GM21528 (cell line): ENCODE measurements around the gene TEP1.
A peak's percentile ranks its signal among the peaks of the same experiment; 100 is the strongest.
"Not testable (repeated sequence)": the region's sequence is repeated elsewhere in the genome, so short reads cannot be mapped to it uniquely, and the experiment has no call there.

ENCODE experiments used
- ATAC-seq: cut with Tn5 transposase; IDR thresholded peaks from one replicate; pipeline ENCODE4 v1.9.1; 2021; ENCODE audit warnings: mild to moderate bottlenecking, moderate library complexity; ENCODE audit not compliant: unreplicated experiment, low FRiP score

Gene TEP1

DNA sequence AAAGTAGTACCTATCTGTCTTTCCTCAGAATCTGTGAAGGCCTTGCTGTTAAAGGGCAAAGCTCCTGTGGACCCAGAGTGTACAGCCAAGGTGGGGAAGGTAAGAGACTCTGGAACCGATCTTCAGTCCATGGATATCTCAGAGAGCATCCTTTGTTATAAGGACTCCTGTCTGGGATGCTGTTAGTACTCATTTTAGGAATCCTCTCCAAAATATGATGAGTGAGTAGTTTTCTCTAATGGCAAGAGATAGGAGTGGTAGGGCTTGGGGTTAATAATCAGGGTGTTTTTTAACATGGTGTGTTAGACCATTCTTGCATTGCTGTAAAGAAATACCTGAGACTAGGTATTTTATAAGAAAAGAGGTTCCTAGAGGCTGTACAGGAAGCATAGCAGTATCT lies 67.9 kb downstream of the TEP1 start:
- no peak for ATAC-seq

DNA sequence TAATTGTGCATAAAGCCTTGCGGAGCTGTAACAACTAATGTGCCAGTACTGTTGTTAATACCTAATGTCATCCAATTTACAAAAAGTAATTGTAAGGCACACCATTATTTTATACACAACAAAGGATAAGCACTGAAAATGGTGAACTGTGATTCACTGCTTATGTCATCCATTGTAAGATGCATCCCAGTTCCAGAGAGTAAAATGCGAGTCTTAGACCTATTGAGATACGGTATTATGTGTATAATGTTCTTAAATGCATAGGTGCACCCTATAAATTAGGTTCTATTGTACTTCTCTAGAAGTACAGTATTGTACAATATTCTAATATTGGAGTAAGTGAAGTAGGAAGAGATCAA lies 69.5 kb downstream of the TEP1 start:
- no peak for ATAC-seq

DNA sequence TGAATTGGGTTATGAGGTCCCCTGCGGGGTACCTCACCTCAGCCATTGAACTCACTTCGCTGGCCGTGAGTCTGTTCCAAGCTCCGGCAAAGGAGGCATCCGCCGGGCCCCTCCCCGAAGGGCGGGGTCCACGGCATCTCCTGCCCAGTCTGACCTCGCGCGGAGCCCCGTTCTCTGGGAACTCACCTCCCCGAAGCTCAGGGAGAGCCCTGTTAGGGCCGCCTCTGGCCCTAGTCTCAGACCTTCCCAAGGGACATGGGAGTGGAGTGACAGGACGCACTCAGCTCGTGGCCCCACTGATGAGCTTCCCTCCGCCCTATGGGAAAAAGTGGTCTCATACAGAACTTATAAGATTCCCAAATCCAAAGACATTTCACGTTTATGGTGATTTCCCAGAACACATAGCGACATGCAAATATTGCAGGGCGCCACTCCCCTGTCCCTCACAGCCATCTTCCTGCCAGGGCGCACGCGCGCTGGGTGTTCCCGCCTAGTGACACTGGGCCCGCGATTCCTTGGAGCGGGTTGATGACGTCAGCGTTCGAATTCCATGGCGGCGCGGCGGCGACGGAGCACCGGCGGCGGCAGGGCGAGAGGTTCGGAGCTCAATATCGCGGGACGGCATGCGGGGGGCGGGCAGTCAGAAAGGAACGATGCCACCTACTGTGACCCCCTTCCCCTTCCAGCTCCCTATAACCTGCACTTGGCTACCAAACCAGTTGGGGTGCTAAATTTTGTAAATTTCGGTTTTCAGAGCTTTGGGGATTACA lies 70.0 kb downstream of the TEP1 start, which contains the start of gene PARP2:
PARP2 (plus strand) TSS at position 544 of the 770 bp plus-strand sequence; CDS start at position 551, 7 bp downstream.
- ATAC-seq: peak; percentile 92

DNA sequence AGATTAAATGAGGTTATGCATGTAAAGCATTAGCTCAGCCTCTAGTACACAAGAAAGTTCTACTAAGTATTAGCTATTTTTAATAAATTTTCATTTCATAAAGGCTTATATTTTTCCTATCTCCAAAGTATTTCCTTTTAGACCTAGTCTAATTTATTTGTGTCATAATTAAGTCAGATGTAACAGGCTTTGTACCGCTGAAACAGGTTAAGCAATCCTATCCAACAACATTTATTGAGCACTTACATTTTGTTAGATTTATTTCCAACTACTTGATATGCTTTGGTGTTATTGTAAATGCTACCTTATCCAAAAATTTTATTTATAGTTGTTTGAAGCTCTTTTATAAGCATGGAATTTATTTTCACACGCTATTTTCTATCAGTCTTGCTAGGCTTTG lies 71.7 kb downstream of the TEP1 start:
- ATAC-seq: no peak

DNA sequence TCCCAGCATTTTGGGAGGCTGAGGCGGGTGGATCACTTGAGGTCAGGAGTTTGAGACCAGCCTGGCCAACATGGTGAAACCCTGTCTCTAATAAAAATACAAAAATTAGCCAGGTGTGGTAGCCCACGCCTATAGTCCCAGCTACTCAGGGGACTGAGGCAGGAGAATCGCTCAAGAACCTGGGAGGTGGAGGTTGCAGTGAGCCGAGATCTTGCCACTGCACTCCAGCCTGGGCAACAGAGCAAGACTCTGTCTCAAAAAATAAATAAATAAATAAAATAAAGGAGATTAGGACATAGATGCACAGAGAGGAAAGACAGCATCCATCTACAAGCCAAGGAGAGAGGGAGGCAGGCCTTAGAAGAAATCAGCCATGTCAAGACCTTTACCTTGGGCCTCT lies 72.3 kb downstream of the TEP1 start:
- ATAC-seq: not testable (repeated sequence)

DNA sequence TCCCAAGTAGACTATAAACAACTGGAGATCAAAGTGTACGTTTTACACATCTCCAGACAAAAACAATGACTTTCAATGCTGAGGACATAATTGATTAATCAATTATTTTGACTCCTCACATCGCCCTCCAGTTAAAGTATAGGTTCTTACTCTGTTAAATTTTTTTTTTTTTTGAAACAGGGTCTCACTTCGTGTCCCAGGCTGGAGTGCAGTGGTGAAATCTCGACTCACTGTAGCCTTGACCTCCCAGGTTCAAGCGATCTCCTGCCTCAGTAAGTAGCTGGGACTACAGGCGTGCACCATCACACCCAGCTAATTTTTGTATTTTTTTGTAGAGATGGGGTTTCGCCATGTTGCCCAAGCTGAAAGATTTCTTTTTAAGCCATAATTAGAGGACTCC lies 79.3 kb downstream of the TEP1 start:
- no peak for ATAC-seq

DNA sequence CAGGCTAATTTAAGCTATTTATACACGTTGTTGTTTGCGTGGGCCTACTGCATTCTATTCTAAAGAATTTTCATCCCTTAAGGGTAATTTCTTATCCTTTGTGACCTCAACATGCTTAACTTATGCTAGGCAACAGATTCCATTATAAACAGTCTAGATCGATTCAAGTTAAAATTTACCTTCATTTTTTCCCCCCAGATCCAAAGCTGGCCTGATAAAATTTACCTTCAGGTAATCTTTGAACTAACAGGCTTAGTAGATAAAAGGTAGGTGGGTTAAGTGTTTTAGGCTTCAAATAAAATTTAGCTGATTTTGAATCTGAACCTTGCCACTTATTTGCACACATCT lies 79.8 kb downstream of the TEP1 start:
- no peak for ATAC-seq

DNA sequence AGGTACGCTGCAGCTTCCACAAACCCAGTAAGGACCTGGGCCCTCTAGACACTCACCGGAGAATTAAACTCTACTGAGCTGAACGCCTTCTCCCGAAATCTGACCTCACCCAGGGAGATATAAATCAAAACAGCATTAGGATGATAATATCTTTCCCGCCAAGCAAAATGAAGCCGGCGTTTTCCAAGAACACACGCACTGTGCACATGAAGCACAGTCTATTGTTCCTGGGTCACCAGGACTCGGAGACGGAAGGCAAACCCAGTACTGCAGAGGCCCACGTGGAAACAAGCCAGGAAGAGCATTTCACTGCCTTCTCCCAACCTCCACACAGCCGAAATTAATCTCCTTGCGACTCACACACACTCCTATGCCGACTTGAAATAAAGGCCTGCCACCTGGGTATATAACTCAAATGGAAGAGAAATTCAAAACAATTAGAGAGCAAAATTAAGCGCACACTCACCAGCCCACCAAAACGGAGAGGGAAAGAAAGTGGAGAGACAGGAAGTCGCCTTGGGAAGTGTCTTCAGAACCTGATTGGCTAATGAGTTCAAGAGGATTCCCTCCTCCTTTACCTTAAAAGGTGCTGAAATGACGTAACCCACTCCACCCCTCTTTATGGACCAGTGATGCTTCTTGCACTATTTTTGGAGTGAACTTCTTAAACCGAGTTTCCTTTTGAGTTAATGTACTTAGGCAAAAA lies 80.4 kb downstream of the TEP1 start, which contains the start of gene CCNB1IP1:
CCNB1IP1 (minus strand) TSS at position 492 of the 706 bp plus-strand sequence. CDS start 16,756 bp downstream, outside the sequence.
- peak; percentile 93 for ATAC-seq

DNA sequence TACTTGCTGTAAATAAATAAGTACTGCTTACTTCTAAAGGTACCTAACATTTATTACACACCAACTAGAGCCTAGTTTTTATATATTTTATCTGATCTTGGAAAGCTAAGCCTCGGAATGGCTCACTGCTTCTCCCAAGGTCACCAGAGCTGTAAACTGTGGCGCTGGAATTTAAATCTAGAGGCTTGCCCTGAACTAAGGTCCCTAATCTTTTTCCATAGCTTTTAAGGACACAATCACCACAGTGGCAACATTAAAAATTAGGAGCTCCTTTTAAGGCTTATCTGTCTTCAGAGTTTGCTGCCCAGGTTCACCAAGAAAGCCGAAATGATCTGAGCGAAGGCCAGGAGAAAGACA lies 80.9 kb downstream of the TEP1 start:
- no peak for ATAC-seq

DNA sequence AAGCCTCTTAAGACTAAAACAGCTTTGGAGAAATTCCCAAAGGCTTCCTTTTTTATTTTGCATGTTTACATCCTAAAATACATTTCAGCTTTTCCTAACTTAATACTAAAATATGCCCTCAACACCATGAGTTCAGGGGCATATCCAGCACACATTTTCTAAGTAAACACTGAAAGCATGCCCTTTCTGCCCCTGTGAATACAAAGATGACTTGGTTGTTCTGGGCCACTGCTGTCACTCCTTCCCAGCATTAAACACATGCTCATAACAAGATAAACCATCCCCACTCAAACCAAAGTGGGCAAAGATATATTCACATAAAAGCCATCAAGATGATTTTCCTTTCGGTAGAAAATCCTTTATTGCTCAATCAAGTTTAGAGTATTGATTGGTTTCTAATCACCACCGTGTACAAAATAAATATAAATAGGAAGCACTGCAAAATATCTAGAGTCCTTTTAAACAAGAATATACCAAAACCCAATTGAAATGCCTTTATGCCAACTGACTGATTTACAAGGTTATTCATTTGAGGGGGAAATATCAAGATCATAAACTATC lies 82.2 kb downstream of the TEP1 start:
- ATAC-seq: no peak

DNA sequence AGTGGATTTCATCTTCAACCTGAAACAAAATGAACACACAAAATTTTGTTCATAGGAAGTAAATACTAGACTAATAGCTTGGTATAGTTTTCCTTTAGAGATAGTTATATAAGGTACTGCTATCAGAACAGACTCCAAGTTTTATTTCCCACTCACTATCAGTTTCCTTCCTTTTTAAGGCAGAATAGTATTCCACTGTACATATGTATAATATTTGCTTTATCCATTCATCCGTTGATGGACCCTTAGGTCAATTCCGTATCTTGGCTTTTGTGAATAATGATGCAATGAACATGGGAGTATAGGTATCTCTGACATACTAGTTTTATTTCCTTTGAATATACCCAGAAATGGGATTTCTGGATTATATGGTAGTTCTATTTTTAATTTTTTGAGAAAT lies 83.9 kb downstream of the TEP1 start:
- ATAC-seq: no peak

DNA sequence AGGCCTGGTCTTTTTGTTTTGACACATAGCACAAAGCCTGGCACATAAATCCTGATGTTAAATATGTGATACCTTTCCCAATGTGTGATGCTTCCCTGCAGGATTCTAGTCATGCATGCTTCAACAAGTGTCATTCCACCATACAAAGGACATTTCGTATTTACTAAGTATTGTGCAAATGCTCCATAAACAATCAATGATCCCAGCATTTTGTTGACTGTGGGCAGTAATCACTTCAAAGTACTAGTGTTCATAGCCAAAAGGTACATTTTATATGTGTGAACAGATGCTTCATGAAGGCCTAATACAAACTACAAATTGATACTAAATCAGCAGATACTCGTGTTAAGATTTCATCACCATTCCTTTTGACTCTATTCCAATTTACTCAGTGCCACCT lies 84.6 kb downstream of the TEP1 start:
- no peak for ATAC-seq

DNA sequence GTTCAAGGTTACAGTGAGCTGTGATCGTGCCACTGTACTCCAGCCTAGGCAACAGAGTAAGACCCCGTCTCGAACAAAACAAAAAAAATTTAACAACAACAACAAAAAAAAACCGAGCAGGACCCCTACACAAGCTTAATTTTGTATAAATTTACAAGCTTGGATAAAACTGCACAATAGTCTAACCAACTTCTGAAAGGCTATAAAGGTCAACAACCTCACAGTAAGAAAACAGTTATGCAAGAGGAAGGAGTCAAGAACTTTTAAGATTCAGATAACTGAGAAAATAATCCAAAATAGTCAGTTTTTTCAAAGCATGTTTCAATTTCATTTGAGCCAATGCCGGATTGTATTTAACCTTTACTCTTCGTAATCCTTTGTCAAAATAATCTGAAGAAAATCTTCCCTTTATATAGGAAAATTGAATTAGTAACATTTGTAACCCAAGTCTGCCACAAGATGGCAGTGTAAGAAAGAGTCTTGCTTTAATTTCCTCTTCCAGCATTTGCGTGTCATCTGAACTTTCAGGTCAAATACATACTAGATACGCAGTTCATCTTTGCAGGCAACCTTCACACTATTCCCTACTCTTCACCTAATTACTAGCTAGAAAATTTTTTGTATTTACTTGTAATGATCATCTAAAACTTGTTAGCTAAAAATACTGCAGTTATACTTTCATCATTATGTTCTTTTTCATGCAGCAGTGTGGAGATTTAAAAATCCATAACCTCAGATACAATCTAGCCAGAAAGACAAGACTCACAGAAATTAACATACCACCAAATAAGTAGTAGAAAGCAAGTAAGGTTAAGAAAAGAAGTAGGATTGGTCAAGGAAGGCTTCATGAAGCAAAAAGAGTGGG lies 86.1 kb downstream of the TEP1 start:
- no peak for ATAC-seq

DNA sequence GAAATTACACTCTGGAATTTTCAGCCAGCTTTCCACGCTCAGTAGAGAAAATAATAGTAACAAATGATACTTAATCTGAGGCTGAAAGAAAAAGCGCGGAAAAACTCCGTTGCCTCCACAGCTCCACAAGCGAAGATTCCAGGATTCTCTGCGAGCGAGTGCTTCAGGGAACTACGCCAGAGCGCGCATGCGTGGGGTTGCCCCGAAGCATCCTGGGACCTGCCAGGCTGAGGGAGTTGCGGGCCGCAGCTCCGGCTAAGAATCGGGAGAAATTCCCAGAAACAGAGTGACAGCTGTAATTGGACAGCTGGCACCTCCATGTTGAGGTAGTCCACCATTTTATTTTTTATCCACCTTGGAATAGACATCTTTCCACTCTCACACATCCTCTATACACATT lies 95.6 kb downstream of the TEP1 start:
- ATAC-seq: no peak
